ENCODE data around the gene ADSL.

DNA sequence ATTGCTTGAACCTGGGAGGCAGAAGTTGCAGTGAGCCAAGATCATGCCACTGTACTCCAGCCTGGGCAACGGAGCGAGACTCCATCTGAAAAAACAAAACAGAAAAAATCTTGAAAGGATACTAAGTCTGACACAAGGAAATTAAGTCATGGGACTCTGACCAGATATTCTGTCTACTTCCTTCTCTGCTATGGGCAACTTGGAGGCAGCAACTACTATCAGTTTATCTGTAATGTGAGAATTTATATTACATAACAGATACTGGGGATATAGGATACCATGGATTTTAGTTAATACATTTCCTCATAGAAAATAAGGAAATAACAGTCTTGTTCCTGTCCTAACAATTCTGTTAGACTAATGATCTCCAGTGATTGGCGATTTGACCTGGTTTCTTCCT is 22.5 kb downstream of the ADSL start:
- no peak for TF ChIP-seq POLR2A (IDR thresholded peaks at IDR 0.05)
- TF ChIP-seq, protein P1, sequence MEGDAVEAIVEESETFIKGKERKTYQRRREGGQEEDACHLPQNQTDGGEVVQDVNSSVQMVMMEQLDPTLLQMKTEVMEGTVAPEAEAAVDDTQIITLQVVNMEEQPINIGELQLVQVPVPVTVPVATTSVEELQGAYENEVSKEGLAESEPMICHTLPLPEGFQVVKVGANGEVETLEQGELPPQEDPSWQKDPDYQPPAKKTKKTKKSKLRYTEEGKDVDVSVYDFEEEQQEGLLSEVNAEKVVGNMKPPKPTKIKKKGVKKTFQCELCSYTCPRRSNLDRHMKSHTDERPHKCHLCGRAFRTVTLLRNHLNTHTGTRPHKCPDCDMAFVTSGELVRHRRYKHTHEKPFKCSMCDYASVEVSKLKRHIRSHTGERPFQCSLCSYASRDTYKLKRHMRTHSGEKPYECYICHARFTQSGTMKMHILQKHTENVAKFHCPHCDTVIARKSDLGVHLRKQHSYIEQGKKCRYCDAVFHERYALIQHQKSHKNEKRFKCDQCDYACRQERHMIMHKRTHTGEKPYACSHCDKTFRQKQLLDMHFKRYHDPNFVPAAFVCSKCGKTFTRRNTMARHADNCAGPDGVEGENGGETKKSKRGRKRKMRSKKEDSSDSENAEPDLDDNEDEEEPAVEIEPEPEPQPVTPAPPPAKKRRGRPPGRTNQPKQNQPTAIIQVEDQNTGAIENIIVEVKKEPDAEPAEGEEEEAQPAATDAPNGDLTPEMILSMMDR (IDR thresholded peaks at IDR 0.05): no peak
